Activated B cell treated with CpG ODN at 0.5 μM for 24 hours (primary cell): ENCODE measurements around the gene TMEM150B. TPM values are rescaled to one million over a fixed set of nuclear protein-coding genes. Genes with fewer than 3 reads are reported as not detected.

Experiments used
- ATAC-seq: fragments of 200-7000 bp; cut with Tn5 transposase; one replicate; pipeline ENCODE4 v1.10.0; 2021; ENCODE audit warnings: low read depth, mild to moderate bottlenecking, moderate library complexity
- CTCF ChIA-PET: fragments of 350-600 bp; sonication (Branson Sonifier 250); formaldehyde crosslinking; loops from one replicate; lab custom pipeline; 2021; ENCODE audit warnings: antibody characterized with exemption; lab: Charles Lee
- POLR2A ChIA-PET: fragments of 350-600 bp; sonication (Branson Sonifier 250); formaldehyde crosslinking; loops from one replicate; lab custom pipeline; 2021; ENCODE audit warnings: antibody characterized with exemption; lab: Charles Lee
- DNase-seq: peaks from one replicate; pipeline ENCODE4 v3.0.0; 2022
- H3K27ac Mint-ChIP-seq: one replicate; pipeline ENCODE4 v1.8.0; 2020; ENCODE audit warnings: mixed read lengths
- H3K27me3 Mint-ChIP-seq: one replicate; pipeline ENCODE4 v1.8.0; 2021; ENCODE audit warnings: mixed read lengths
- H3K36me3 Mint-ChIP-seq: one replicate; pipeline ENCODE4 v1.8.0; 2021; ENCODE audit warnings: low read depth, mixed read lengths
- H3K4me1 Mint-ChIP-seq: one replicate; pipeline ENCODE4 v1.8.0; 2021; ENCODE audit warnings: mixed read lengths
- H3K4me3 Mint-ChIP-seq: one replicate; pipeline ENCODE4 v1.8.0; 2020; ENCODE audit warnings: mild to moderate bottlenecking, mixed read lengths
- H3K9me3 Mint-ChIP-seq: one replicate; pipeline ENCODE4 v1.8.0; 2020; ENCODE audit warnings: mixed read lengths
- CTCF ChIP-seq: fragments of 200-600 bp; IDR thresholded peaks from one replicate; pipeline ENCODE4 v1.8.0; 2022; ENCODE audit warnings: antibody characterized with exemption, mild to moderate bottlenecking
- intact Hi-C: fragments of 100-400 bp; cut with micrococcal nuclease; formaldehyde crosslinking; loops from one replicate; pipeline ENCODE4 v1.15.1; 2024
- total RNA-seq: library from RNA; stranded (reverse); gene quantifications from 2 replicates; pipeline ENCODE4 v1.2.3, GENCODE V29; 2022

Gene TMEM150B
- total RNA-seq, 1 donor from 2014 or later, result not detected

GRCh38 chr19:55302318-55302703 lies 22.8 kb downstream of the TMEM150B start:
- POLR2A ChIA-PET, result interaction anchor here (0.6 to 2.6 kb wide), 6 partner anchors 19 to 105 kb away, joined by 3 to 26 read pairs (median 8); partner anchors contain the start of genes KMT5C, PPP6R1 and UBE2S
- intact Hi-C loops, result loop anchor here (1.0 to 5.0 kb wide), 5 partner anchors 37 to 160 kb away; partner anchors contain the start of genes KMT5C, PPP6R1 and RPL28
- peaks cover 8% of the 10 kb centered on the region for H3K4me1 Mint-ChIP-seq
- DNase-seq (no peak), ATAC-seq (no peak)
- no peaks in the 10 kb centered on the region for H3K27me3 Mint-ChIP-seq
- no peak for TF ChIP-seq CTCF
- peak overlapping the region; percentile 75 for H3K4me3 Mint-ChIP-seq
- no peaks in the 10 kb centered on the region for H3K36me3 Mint-ChIP-seq
- peak overlapping the region; percentile 37 for H3K27ac Mint-ChIP-seq
- H3K9me3 Mint-ChIP-seq, result no peaks in the 10 kb centered on the region
- CTCF ChIA-PET, result interaction anchor here (0.8 to 3.3 kb wide), 10 partner anchors 11 to 202 kb away, joined by 3 to 15 read pairs (median 6); partner anchors contain the start of genes KMT5C, TMEM150B and TMEM238

GRCh38 chr19:55301459-55302317 lies 23.5 kb downstream of the TMEM150B start:
- CTCF ChIA-PET, result interaction anchor here (0.6 to 3.3 kb wide), 14 partner anchors 10 to 202 kb away, joined by 3 to 15 read pairs (median 4); partner anchors contain the start of genes KMT5C, TMEM150B and TMEM238
- H3K27me3 Mint-ChIP-seq, result no peaks in the 10 kb centered on the region
- peaks cover 8% of the 10 kb centered on the region for H3K4me1 Mint-ChIP-seq

GRCh38 chr19:55300886-55301458 lies 24.2 kb downstream of the TMEM150B start:
- H3K27me3 Mint-ChIP-seq, result no peaks in the 10 kb centered on the region
- H3K27ac Mint-ChIP-seq, result no peak overlapping the region
- no peak for TF ChIP-seq CTCF
- H3K36me3 Mint-ChIP-seq, result no peaks in the 10 kb centered on the region
- ATAC-seq (no peak), DNase-seq (no peak)
- ChIA-PET POLR2A (interaction anchor here (0.6 to 2.6 kb wide), 7 partner anchors 18 to 180 kb away, joined by 3 to 26 read pairs (median 7); partner anchors contain the start of genes HSPBP1, KMT5C, PPP6R1 and UBE2S), CTCF (interaction anchor here (0.7 to 3.3 kb wide), 12 partner anchors 9 to 203 kb away, joined by 3 to 15 read pairs (median 4); partner anchors contain the start of genes KMT5C, TMEM150B and TMEM238)
- intact Hi-C loops, result loop anchor here (1.0 to 5.0 kb wide), 3 partner anchors 24 to 159 kb away; no protein-coding TSS in a partner anchor
- H3K4me3 Mint-ChIP-seq, result peak overlapping the region; percentile 75
- H3K9me3 Mint-ChIP-seq, result no peaks in the 10 kb centered on the region
- H3K4me1 Mint-ChIP-seq, result peaks cover 8% of the 10 kb centered on the region

More at GRCh38 chr19:55301459-55302317, 23.5 kb downstream of the TMEM150B start:
- intact Hi-C loops, result loop anchor here (1.0 to 5.0 kb wide), 6 partner anchors 25 to 159 kb away; partner anchors contain the start of genes KMT5C, PPP6R1 and RPL28
- no peaks in the 10 kb centered on the region for H3K9me3 Mint-ChIP-seq
- DNase-seq (peak; percentile 95), ATAC-seq (peak; percentile 91)
- POLR2A ChIA-PET, result interaction anchor here (0.6 to 2.6 kb wide), 8 partner anchors 19 to 181 kb away, joined by 3 to 26 read pairs (median 6); partner anchors contain the start of genes HSPBP1, KMT5C, PPP6R1 and UBE2S
- H3K36me3 Mint-ChIP-seq, result no peaks in the 10 kb centered on the region
- peak overlapping the region; percentile 37 for H3K27ac Mint-ChIP-seq
- peak; percentile 90 for TF ChIP-seq CTCF
- H3K4me3 Mint-ChIP-seq, result peak overlapping the region; percentile 75

GRCh38 chr19:55299991-55300390 lies 25.1 kb downstream of the TMEM150B start:
- H3K27me3 Mint-ChIP-seq, result no peaks in the 10 kb centered on the region
- CTCF ChIA-PET, result interaction anchor here (3.3 kb wide), 1 partner anchor 84 kb away, joined by 14 read pairs; the partner anchor contains the start of gene TMEM238

More at GRCh38 chr19:55299991-55300390, 25.1 kb downstream of the TMEM150B start:
- Mint-ChIP-seq H3K27ac (no peak overlapping the region), H3K9me3 (no peaks in the 10 kb centered on the region), H3K4me1 (peaks cover 8% of the 10 kb centered on the region), H3K36me3 (no peaks in the 10 kb centered on the region), H3K4me3 (no peak overlapping the region)
- no peak for DNase-seq
- POLR2A ChIA-PET, result interaction anchor here (0.6 kb wide), 1 partner anchor 108 kb away, joined by 6 read pairs; the partner anchor contains the start of gene UBE2S
- ATAC-seq, result no peak
- TF ChIP-seq CTCF, result no peak
- intact Hi-C loops, result loop anchor here (1.0 to 5.0 kb wide), 3 partner anchors 23 to 158 kb away; no protein-coding TSS in a partner anchor
